T-cell (primary cell): ENCODE results near the gene CBX3. TPM values are rescaled to one million over a fixed set of nuclear protein-coding genes. Genes with fewer than 3 reads are reported as not detected.
"Not testable (repeated sequence)": the region's sequence is repeated elsewhere in the genome, so short reads cannot be mapped to it uniquely, and the experiment has no call there.

ENCODE experiments used
- ATAC-seq, 4 experiments: fragments of 200-7000 bp in 3 of 4; fragments of 150-1000 bp in 1 of 4; cut with Tn5 transposase; replicated peaks in 1 of 4; 1 replicate in 3 of 4; 2 replicates in 1 of 4; pipeline ENCODE4 v1.10.0; 2021; ENCODE audit warnings: moderate library complexity in 3 of 4, mild to moderate bottlenecking in 2 of 4, moderate number of reproducible peaks in 1 of 4
- CTCF ChIA-PET, 2 donors: fragments of 300-600 bp; sonication (Branson Sonifier 250); formaldehyde crosslinking; loops; one replicate each; lab custom pipeline; 2022; ENCODE audit warnings: antibody characterized with exemption in 2 of 2; lab: Charles Lee
- POLR2A ChIA-PET, 2 donors: fragments of 300-600 bp; sonication (Branson Sonifier 250); formaldehyde crosslinking; loops; one replicate each; lab custom pipeline; 2022; ENCODE audit warnings: antibody characterized with exemption in 2 of 2; lab: Charles Lee
- DNase-seq, 35 experiments: peaks; one replicate each; pipeline versions ENCODE4 v3.0.0 to v3.0.0-alpha.2; 2013 to 2023
- H3K27ac ChIP-seq: one replicate; pipeline ENCODE4 v1.5.1; 2013; ENCODE audit warnings: low read length
- H3K27me3 ChIP-seq, 2 experiments: replicated peaks in 1 of 2; 1 replicate in 1 of 2; 2 replicates in 1 of 2; pipeline versions ENCODE4 v1.6.1 to v1.7.0; 2013; ENCODE audit warnings: low read length in 1 of 2, mixed read lengths in 1 of 2; ENCODE audit not compliant: control insufficient read depth in 2 of 2, insufficient read depth in 2 of 2; ENCODE audit errors: extremely low read depth in 1 of 2
- H3K36me3 ChIP-seq, 2 donors: 1 replicate in 1 of 2; 2 replicates in 1 of 2; pipeline versions ENCODE4 v1.6.1 to v1.7.0; 2013; ENCODE audit warnings: low read length in 1 of 2; ENCODE audit not compliant: control insufficient read depth in 2 of 2, insufficient read depth in 1 of 2; ENCODE audit errors: extremely low read depth in 1 of 2
- H3K4me1 ChIP-seq, 2 experiments: 1 replicate in 1 of 2; 2 replicates in 1 of 2; pipeline versions ENCODE4 v1.6.1 to v1.7.0; 2013; ENCODE audit warnings: low read length in 2 of 2, mixed read lengths in 1 of 2; ENCODE audit not compliant: insufficient read depth in 2 of 2, control insufficient read depth in 1 of 2; ENCODE audit errors: extremely low read depth in 1 of 2
- H3K4me3 ChIP-seq, 2 donors: 1 replicate in 1 of 2; 2 replicates in 1 of 2; pipeline versions ENCODE4 v1.5.1 to v1.7.0; 2013; ENCODE audit warnings: mild to moderate bottlenecking in 2 of 2, low read length in 1 of 2, moderate library complexity in 1 of 2; ENCODE audit not compliant: control insufficient read depth in 1 of 2; ENCODE audit errors: extremely low read depth in 1 of 2
- H3K9me3 ChIP-seq: 2 replicates; pipeline ENCODE4 v1.7.0; 2013
- H3K27ac Mint-ChIP-seq, 2 donors: one replicate each; pipeline ENCODE4 v1.8.0; 2020 to 2021; ENCODE audit warnings: mild to moderate bottlenecking in 2 of 2, mixed read lengths in 2 of 2
- H3K27me3 Mint-ChIP-seq, 2 donors: one replicate each; pipeline ENCODE4 v1.8.0; 2021 to 2022; ENCODE audit warnings: mixed read lengths in 2 of 2
- H3K36me3 Mint-ChIP-seq: one replicate; pipeline ENCODE4 v1.8.0; 2021; ENCODE audit warnings: mixed read lengths
- H3K4me1 Mint-ChIP-seq, 3 donors: one replicate each; pipeline ENCODE4 v1.8.0; 2020 to 2022; ENCODE audit warnings: mixed read lengths in 3 of 3, mild to moderate bottlenecking in 1 of 3
- H3K4me3 Mint-ChIP-seq, 3 donors: one replicate each; pipeline ENCODE4 v1.8.0; 2020 to 2022; ENCODE audit warnings: mild to moderate bottlenecking in 3 of 3, mixed read lengths in 3 of 3, moderate library complexity in 3 of 3
- H3K9me3 Mint-ChIP-seq, 3 donors: one replicate each; pipeline ENCODE4 v1.8.0; 2020 to 2022; ENCODE audit warnings: mixed read lengths in 3 of 3
- WGBS: methylation state at CpG from one replicate; pipeline ENCODE4 v1.1.5; 2013; ENCODE audit warnings: missing lambda C conversion rate; ENCODE audit not compliant: insufficient coverage; 5-methylcytosine and 5-hydroxymethylcytosine counted together
- total RNA-seq, 35 experiments: library from RNA in 6 of 35; stranded (reverse) in 6 of 35; fragments of 120-200 nt in 1 of 35; gene quantifications; one replicate each; pipeline versions ENCODE4 v1.2.1 to v1.2.4 and lab custom pipeline; 2013 to 2026

Gene CBX3
- total RNA-seq, 5 donors from 2014 or later (not counting 1 experiment from before 2014, with no cell fraction given): 106 to 155 (median 148) TPM

DNA sequence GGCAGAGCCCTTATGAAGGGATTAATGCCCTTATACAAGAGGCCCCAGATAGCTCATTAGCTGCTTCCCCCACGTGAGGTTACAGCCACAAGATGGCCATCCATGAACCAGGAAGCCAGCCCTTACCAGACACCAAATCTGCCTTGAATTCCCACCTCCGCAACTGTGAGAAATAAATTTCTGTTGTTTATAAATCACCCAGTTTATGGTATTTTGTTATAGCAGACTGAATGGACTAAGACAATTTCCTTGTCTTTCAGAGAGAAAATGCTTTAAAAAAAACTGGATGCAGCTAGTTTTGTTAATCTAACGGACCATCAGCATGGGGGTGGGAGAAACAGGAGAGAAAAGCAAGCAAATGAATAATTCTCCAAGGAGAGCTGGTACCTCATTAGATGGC, 36.5 kb downstream of the CBX3 start:
- Mint-ChIP-seq H3K27ac (no peak overlapping the region), H3K36me3 (no peaks in the 10 kb centered on the region), H3K9me3 (no peaks in the 10 kb centered on the region), H3K4me1 (no peaks in the 10 kb centered on the region), H3K4me3 (no peak overlapping the region), H3K27me3 (peaks cover 4 to 9% of the 10 kb centered on the region in 2 donors)
- WGBS: no CpG with 5 or more reads among the region's 3 CpGs
- DNase-seq (no peak), ATAC-seq (no peak)
- H3K9me3 ChIP-seq: no peaks in the 10 kb centered on the region
- no peak overlapping the region for H3K27ac ChIP-seq
- ChIA-PET POLR2A (no interaction called here), CTCF (no interaction called here)
- no peaks in the 10 kb centered on the region for H3K36me3 ChIP-seq
- H3K4me3 ChIP-seq: no peak overlapping the region
- peaks cover 0 to 6% of the 10 kb centered on the region in 2 experiments for H3K27me3 ChIP-seq
- no peaks in the 10 kb centered on the region for H3K4me1 ChIP-seq

GRCh38 chr7:26245150-26245549, 43.6 kb downstream of the CBX3 start:
- H3K4me1 ChIP-seq: peaks cover 0 to 1% of the 10 kb centered on the region in 2 experiments
- CTCF ChIA-PET: no interaction called here
- no peak for DNase-seq
- Mint-ChIP-seq H3K4me3 (no peak overlapping the region), H3K36me3 (no peaks in the 10 kb centered on the region), H3K27me3 (peaks cover 0 to 5% of the 10 kb centered on the region in 2 donors), H3K27ac (no peak overlapping the region), H3K9me3 (no peaks in the 10 kb centered on the region), H3K4me1 (peaks cover 0 to 3% (median 1%) of the 10 kb centered on the region in 3 donors)
- H3K27me3 ChIP-seq: peaks cover 0 to 15% of the 10 kb centered on the region in 2 experiments
- no peak for ATAC-seq
- H3K36me3 ChIP-seq: no peaks in the 10 kb centered on the region
- H3K27ac ChIP-seq: no peak overlapping the region
- no peaks in the 10 kb centered on the region for H3K9me3 ChIP-seq
- no peak overlapping the region for H3K4me3 ChIP-seq
- 95% methylated on average over 8 of the region's 13 CpGs for WGBS
- POLR2A ChIA-PET: interaction anchor here in 1 of 2 donors (0.7 kb wide), 1 partner anchor 424 kb away, joined by 4 read pairs; no protein-coding TSS in a partner anchor

- peak in 4 of 35 experiments; percentile 0 to 7 (median 0) for DNase-seq
- H3K4me1 Mint-ChIP-seq: peaks cover 0 to 4% (median 2%) of the 10 kb centered on the region in 3 donors
- Histone ChIP-seq H3K4me3 (no peak overlapping the region), H3K27me3 (peaks cover 0 to 4% of the 10 kb centered on the region in 2 experiments), H3K27ac (no peak overlapping the region), H3K9me3 (no peaks in the 10 kb centered on the region), H3K4me1 (peaks cover 0 to 3% of the 10 kb centered on the region in 2 experiments), H3K36me3 (no peaks in the 10 kb centered on the region)
- no peaks in the 10 kb centered on the region for H3K27me3 Mint-ChIP-seq
- no peaks in the 10 kb centered on the region for H3K9me3 Mint-ChIP-seq
- no peaks in the 10 kb centered on the region for H3K36me3 Mint-ChIP-seq
- 65% methylated on average over 10 of the region's 12 CpGs for WGBS
- no peak for ATAC-seq
- POLR2A ChIA-PET: no interaction called here
- peak overlapping the region in 1 of 2 donors; percentile 25 for H3K27ac Mint-ChIP-seq
- H3K4me3 Mint-ChIP-seq: no peak overlapping the region
- CTCF ChIA-PET: no interaction called here
These were observed 48.7 kb downstream of the CBX3 start for GRCh38 chr7:26250239-26250638.

- H3K36me3 ChIP-seq, H3K4me3 ChIP-seq, H3K27ac Mint-ChIP-seq, H3K27ac ChIP-seq, H3K4me1 Mint-ChIP-seq, CTCF ChIA-PET, H3K27me3 Mint-ChIP-seq, ATAC-seq, H3K9me3 Mint-ChIP-seq, POLR2A ChIA-PET, H3K9me3 ChIP-seq, H3K4me3 Mint-ChIP-seq, H3K4me1 ChIP-seq, H3K36me3 Mint-ChIP-seq, H3K27me3 ChIP-seq, DNase-seq: not testable (repeated sequence)
- WGBS: 97% methylated on average over 11 of the region's 29 CpGs
These were observed 60.3 kb downstream of the CBX3 start for GRCh38 chr7:26261866-26262265.

Other genes starting within 250 kb of the CBX3 start
- 1 to 10 TPM; 1.8 to 6.2 (median 5.1) TPM for gene NFE2L3, start 49.5 kb upstream of the CBX3 start, total RNA-seq
- gene HNRNPA2B1, start 999 bp upstream of the CBX3 start, total RNA-seq: 100 to 1,000 TPM; 388 to 478 (median 411) TPM
- 1 to 10 TPM; 5.7 to 8.8 (median 7.8) TPM for gene SNX10, start 90.1 kb downstream of the CBX3 start, total RNA-seq